Endothelial cell of umbilical vein (primary cell): ENCODE measurements around the gene CASP3.
"Not testable (repeated sequence)": the region's sequence is repeated elsewhere in the genome, so short reads cannot be mapped to it uniquely, and the experiment has no call there.

Source experiments
- EZH2 ChIP-seq: IDR thresholded peaks from 2 replicates; pipeline ENCODE4 v1.6.1; 2012; ENCODE audit warnings: borderline replicate concordance, low read depth, mild to moderate bottlenecking, moderate library complexity, low read length, inconsistent platforms; ENCODE audit not compliant: severe bottlenecking
- FOS ChIP-seq: IDR thresholded peaks from 2 replicates; pipeline ENCODE4 v1.6.1; 2011; ENCODE audit warnings: mild to moderate bottlenecking, low read length, moderate library complexity, borderline replicate concordance; ENCODE audit not compliant: insufficient read depth
- GATA2 ChIP-seq: IDR thresholded peaks from 2 replicates; pipeline ENCODE4 v1.7.0; 2011; ENCODE audit warnings: low read depth, mild to moderate bottlenecking, moderate library complexity, mixed read lengths, low read length; ENCODE audit not compliant: insufficient read length, insufficient read depth
- MAX ChIP-seq: IDR thresholded peaks from 2 replicates; pipeline ENCODE4 v1.6.1; 2011; ENCODE audit not compliant: insufficient read depth, insufficient read length
- MYC ChIP-seq: IDR thresholded peaks from one replicate; pipeline ENCODE4 v1.6.1; 2011; ENCODE audit warnings: mild to moderate bottlenecking, low read depth, low read length
- POLR2A ChIP-seq: IDR thresholded peaks from 2 replicates; pipeline ENCODE4 v1.6.1; 2012; ENCODE audit warnings: low read depth, mild to moderate bottlenecking, control low read depth, low read length
- POLR2AphosphoS5 ChIP-seq: IDR thresholded peaks from 2 replicates; pipeline ENCODE4 v1.6.1; 2012; ENCODE audit warnings: low read depth, mild to moderate bottlenecking, control low read depth, low read length, moderate library complexity; ENCODE audit not compliant: insufficient read depth
- TF ChIP-seq, protein P1 (sequence below), 2 donors: IDR thresholded peaks; 1 replicate in 1 of 2; 2 replicates in 1 of 2; pipeline ENCODE4 v1.5.1; 2011; ENCODE audit warnings: low read length in 2 of 2, mild to moderate bottlenecking in 2 of 2, moderate library complexity in 2 of 2, control low read depth in 1 of 2, inconsistent platforms in 1 of 2, low read depth in 1 of 2; ENCODE audit not compliant: insufficient read depth in 1 of 2; ENCODE audit errors: extremely low read depth in 1 of 2

DNA sequence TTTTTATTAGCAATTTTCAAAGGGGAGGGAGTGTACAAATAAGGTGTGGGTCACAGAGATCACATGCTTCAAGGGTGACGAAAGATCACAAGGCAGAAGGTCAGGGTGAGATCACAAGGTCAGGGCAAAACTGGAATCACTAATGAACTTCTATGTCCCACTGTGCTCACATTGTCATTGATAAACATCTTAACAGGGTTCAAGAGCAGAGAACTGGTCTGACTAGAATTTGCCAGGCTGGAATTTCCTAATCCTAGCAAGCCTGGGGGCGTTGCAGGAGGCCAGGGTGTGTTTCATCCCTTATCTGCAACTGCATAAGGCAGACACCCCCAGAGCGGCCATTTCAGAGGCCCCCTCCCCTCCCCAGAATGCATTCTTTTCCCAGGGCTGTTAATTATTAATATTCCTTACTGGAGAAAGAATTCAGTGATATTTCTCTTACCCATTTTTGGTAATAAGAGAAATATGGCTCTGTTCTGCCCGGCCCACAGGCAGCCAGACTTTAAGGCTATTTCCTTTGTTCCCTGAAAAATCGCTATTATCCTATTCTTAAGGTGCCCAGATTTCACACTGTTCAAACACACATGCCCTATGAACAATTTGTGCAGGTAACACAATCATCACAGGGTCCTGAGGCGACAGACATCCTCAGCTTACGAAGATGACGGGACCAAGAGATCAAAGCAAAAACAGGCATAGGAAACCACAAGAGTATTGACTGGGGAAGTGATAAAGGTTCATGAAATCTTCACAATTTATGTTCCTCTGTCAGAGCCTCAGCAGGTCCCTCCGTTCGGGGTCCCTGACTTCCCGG lies 23.3 kb downstream of the CASP3 start:
- TF ChIP-seq POLR2A, MAX, MYC, POLR2AphosphoS5, EZH2, FOS, GATA2: not testable (repeated sequence)
- TF ChIP-seq, protein P1, sequence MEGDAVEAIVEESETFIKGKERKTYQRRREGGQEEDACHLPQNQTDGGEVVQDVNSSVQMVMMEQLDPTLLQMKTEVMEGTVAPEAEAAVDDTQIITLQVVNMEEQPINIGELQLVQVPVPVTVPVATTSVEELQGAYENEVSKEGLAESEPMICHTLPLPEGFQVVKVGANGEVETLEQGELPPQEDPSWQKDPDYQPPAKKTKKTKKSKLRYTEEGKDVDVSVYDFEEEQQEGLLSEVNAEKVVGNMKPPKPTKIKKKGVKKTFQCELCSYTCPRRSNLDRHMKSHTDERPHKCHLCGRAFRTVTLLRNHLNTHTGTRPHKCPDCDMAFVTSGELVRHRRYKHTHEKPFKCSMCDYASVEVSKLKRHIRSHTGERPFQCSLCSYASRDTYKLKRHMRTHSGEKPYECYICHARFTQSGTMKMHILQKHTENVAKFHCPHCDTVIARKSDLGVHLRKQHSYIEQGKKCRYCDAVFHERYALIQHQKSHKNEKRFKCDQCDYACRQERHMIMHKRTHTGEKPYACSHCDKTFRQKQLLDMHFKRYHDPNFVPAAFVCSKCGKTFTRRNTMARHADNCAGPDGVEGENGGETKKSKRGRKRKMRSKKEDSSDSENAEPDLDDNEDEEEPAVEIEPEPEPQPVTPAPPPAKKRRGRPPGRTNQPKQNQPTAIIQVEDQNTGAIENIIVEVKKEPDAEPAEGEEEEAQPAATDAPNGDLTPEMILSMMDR (IDR thresholded peaks at IDR 0.05; ENCODE audit: extremely low read depth in 1 of 2, insufficient read depth in 1 of 2, low read depth in 1 of 2, low read length in 2 of 2) = not testable (repeated sequence)
